ENCODE results near the gene NAA10.

The NAA10 gene

GRCh38 chrX:153933748-153934147 is 1.1 kb downstream of the NAA10 start:
- TF ChIP-seq EZH2phosphoT487 (IDR thresholded peaks at IDR 0.05; ENCODE audit: borderline replicate concordance) (no peak), CTCF (conservative IDR thresholded peaks at IDR 0.05; ENCODE audit: low read length) (no peak)
- Histone ChIP-seq H3K9ac (ENCODE audit: low read depth, low read length, poor library complexity, severe bottlenecking) (peak overlapping the region; percentile 81), H3K79me2 (ENCODE audit: insufficient read depth, low read length) (peaks cover 48% of the 10 kb centered on the region), H2AFZ (ENCODE audit: low read length) (no peak overlapping the region), H4K20me1 (ENCODE audit: insufficient read depth, low read length, poor library complexity, severe bottlenecking) (no peaks in the 10 kb centered on the region), H3K4me1 (ENCODE audit: insufficient read depth, low read length, poor library complexity, severe bottlenecking) (peaks cover 13% of the 10 kb centered on the region), H3K9me2 (replicated peaks; ENCODE audit: low read depth, low read length) (no peaks in the 10 kb centered on the region), H3K9me3 (ENCODE audit: insufficient read depth, low read depth, low read length) (no peaks in the 10 kb centered on the region), H3K36me3 (ENCODE audit: insufficient read depth, low read length) (no peaks in the 10 kb centered on the region), H3K27me3 (ENCODE audit: insufficient read depth, low read length, poor library complexity, severe bottlenecking) (no peaks in the 10 kb centered on the region), H3K4me2 (ENCODE audit: low read depth, low read length, poor library complexity, severe bottlenecking) (peak overlapping the region; percentile 89), H3F3A (ENCODE audit: low read depth) (no peaks in the 10 kb centered on the region), H3K4me3 (ENCODE audit: low read length, poor library complexity, severe bottlenecking) (peak overlapping the region; percentile 81)

DNA sequence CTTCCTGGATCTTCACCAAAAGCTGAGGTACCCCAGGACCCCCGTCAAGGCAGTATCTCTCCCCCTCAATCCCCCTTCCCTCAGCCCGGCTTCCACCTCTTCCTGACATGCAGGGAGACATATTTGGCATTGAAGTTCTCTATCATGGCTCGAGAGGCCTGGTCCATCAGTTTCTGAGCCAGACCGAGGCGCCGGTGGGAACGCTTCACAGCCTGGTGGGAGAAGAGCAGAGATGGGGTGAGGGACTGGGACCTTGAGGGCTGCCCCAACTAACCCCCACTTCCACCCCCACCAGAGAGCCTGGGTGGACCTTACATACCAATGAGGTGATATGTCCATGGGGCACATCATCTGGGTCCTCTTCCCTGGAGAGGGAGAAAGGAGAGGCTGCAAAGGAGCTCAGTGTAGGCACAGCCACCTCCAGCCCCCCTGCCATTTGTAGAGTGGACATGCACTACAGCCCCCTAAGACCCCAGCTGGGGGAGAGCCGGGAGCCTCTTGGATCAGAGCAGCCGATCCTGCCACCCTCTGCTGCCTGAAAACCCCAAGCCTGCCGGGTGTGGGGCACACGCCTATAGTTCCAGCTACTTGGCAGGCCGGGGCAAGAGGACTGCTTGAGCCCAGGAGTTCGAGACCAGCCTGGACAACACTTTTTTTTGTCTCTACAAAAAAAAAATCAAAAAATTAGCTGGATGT is 2.5 kb downstream of the NAA10 start:
- Histone ChIP-seq H3K27me3 (ENCODE audit: insufficient read depth, low read length, poor library complexity, severe bottlenecking) (no peaks in the 10 kb centered on the region), H3K9ac (ENCODE audit: low read depth, low read length, poor library complexity, severe bottlenecking) (no peak overlapping the region), H3K9me3 (ENCODE audit: insufficient read depth, low read depth, low read length) (no peaks in the 10 kb centered on the region), H2AFZ (ENCODE audit: low read length) (no peak overlapping the region), H3K36me3 (ENCODE audit: insufficient read depth, low read length) (no peaks in the 10 kb centered on the region), H3F3A (ENCODE audit: low read depth) (peaks cover 4% of the 10 kb centered on the region; the same call in 1 of the 2 replicates), H3K4me1 (ENCODE audit: insufficient read depth, low read length, poor library complexity, severe bottlenecking) (peaks cover 13% of the 10 kb centered on the region), H3K9me2 (replicated peaks; ENCODE audit: low read depth, low read length) (no peaks in the 10 kb centered on the region), H3K4me3 (ENCODE audit: low read length, poor library complexity, severe bottlenecking) (no peak overlapping the region), H3K4me2 (ENCODE audit: low read depth, low read length, poor library complexity, severe bottlenecking) (no peak overlapping the region), H4K20me1 (ENCODE audit: insufficient read depth, low read length, poor library complexity, severe bottlenecking) (no peaks in the 10 kb centered on the region), H3K79me2 (ENCODE audit: insufficient read depth, low read length) (peaks cover 48% of the 10 kb centered on the region)
- no peak for TF ChIP-seq CTCF (conservative IDR thresholded peaks at IDR 0.05; ENCODE audit: low read length)
- no peak for TF ChIP-seq EZH2phosphoT487 (IDR thresholded peaks at IDR 0.05; ENCODE audit: borderline replicate concordance)

DNA sequence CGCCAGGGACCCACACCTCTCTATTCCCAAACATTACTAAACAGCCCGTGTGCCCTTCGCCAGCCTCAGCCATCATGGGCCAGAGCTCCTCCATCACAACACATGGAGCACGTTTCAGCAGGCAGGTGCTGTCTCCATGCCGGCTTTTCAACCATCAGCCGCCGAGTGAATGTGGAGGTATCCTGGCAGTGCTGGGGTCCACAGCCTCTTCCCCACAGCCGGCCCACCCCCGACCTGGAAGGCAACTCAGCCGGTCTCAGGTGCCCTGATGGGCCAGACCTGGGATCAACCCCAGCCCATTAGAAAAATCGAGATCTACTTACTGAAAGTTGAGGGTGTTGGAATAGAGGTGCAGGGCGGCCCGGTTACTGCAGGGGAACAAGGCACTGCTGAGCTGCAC is 3.1 kb downstream of the NAA10 start:
- no peak overlapping the region for H2AFZ ChIP-seq (ENCODE audit: low read length)
- peak overlapping the region; percentile 12 for H3K9ac ChIP-seq (ENCODE audit: low read depth, low read length, poor library complexity, severe bottlenecking)
- H3K27me3 ChIP-seq (ENCODE audit: insufficient read depth, low read length, poor library complexity, severe bottlenecking), result no peaks in the 10 kb centered on the region
- peaks cover 48% of the 10 kb centered on the region for H3K79me2 ChIP-seq (ENCODE audit: insufficient read depth, low read length)
- no peak overlapping the region for H3K4me2 ChIP-seq (ENCODE audit: low read depth, low read length, poor library complexity, severe bottlenecking)
- H3K36me3 ChIP-seq (ENCODE audit: insufficient read depth, low read length), result no peaks in the 10 kb centered on the region
- H3K4me1 ChIP-seq (ENCODE audit: insufficient read depth, low read length, poor library complexity, severe bottlenecking), result peaks cover 13% of the 10 kb centered on the region
- H3K9me3 ChIP-seq (ENCODE audit: insufficient read depth, low read depth, low read length), result no peaks in the 10 kb centered on the region
- no peak overlapping the region for H3K4me3 ChIP-seq (ENCODE audit: low read length, poor library complexity, severe bottlenecking)
- H3F3A ChIP-seq (ENCODE audit: low read depth), result peaks cover 4% of the 10 kb centered on the region; the same call in 1 of the 2 replicates
- TF ChIP-seq EZH2phosphoT487 (IDR thresholded peaks at IDR 0.05; ENCODE audit: borderline replicate concordance), result no peak
- TF ChIP-seq CTCF (conservative IDR thresholded peaks at IDR 0.05; ENCODE audit: low read length), result no peak
- H4K20me1 ChIP-seq (ENCODE audit: insufficient read depth, low read length, poor library complexity, severe bottlenecking), result no peaks in the 10 kb centered on the region
- no peaks in the 10 kb centered on the region for H3K9me2 ChIP-seq (replicated peaks; ENCODE audit: low read depth, low read length)

All from Loucy (cell line).